Retinal pigment epithelial cell (primary cell): ENCODE results near the gene ZNF283.
"Not testable (repeated sequence)": the region's sequence is repeated elsewhere in the genome, so short reads cannot be mapped to it uniquely, and the experiment has no call there.

Source experiments
- DNase-seq: peaks from one replicate; pipeline ENCODE4 v3.0.0-alpha.2; 2010; ENCODE audit warnings: low read depth
- H3K4me3 ChIP-seq: 2 replicates; pipeline ENCODE4 v1.5.1; 2011; ENCODE audit warnings: mild to moderate bottlenecking, low read length, control low read depth, moderate library complexity
- TF ChIP-seq, protein P1 (sequence below): conservative IDR thresholded peaks from 2 replicates; pipeline ENCODE4 v1.5.1; 2011; ENCODE audit warnings: low read depth, low read length, control low read depth, inconsistent platforms

ZNF283 gene

DNA sequence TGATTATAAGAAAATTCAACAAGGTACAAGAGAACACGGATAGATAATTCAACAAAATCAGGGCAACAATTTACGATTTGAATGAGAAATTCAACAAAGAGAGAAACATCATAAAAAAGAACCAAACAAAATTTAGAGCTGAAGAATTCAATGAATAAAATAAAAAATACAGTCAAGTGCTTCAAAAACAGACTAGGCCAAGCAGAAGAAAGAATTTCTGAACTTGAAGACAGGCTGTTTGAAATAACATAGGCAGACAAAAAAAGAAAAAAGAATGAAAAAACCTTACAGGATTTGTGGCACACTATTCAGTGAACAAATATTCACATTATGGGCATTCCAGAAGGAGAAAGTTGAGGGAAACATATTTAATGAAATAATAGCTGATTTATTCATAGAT lies 31.1 kb downstream of the ZNF283 start:
- DNase-seq: no peak
- TF ChIP-seq, protein P1, sequence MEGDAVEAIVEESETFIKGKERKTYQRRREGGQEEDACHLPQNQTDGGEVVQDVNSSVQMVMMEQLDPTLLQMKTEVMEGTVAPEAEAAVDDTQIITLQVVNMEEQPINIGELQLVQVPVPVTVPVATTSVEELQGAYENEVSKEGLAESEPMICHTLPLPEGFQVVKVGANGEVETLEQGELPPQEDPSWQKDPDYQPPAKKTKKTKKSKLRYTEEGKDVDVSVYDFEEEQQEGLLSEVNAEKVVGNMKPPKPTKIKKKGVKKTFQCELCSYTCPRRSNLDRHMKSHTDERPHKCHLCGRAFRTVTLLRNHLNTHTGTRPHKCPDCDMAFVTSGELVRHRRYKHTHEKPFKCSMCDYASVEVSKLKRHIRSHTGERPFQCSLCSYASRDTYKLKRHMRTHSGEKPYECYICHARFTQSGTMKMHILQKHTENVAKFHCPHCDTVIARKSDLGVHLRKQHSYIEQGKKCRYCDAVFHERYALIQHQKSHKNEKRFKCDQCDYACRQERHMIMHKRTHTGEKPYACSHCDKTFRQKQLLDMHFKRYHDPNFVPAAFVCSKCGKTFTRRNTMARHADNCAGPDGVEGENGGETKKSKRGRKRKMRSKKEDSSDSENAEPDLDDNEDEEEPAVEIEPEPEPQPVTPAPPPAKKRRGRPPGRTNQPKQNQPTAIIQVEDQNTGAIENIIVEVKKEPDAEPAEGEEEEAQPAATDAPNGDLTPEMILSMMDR: no peak
- no peak overlapping the region for H3K4me3 ChIP-seq

DNA sequence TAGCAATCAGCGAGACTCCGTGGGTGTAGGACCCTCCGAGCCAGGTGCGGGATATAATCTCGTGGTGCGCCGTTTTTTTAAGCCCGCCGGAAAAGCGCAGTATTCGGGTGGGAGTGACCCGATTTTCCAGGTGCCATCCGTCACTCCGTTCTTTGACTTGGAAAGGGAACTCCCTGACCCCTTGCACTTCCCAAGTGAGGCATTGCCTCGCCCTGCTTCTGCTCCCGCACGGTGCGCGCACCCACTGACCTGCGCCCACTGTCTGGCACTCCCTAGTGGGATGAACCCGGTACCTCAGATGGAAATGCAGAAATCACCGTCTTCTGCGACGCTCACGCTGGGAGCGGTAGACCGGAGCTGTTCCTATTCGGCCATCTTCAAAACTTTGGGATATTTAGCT lies 39.8 kb downstream of the ZNF283 start:
- not testable (repeated sequence) for DNase-seq, H3K4me3 ChIP-seq

DNA sequence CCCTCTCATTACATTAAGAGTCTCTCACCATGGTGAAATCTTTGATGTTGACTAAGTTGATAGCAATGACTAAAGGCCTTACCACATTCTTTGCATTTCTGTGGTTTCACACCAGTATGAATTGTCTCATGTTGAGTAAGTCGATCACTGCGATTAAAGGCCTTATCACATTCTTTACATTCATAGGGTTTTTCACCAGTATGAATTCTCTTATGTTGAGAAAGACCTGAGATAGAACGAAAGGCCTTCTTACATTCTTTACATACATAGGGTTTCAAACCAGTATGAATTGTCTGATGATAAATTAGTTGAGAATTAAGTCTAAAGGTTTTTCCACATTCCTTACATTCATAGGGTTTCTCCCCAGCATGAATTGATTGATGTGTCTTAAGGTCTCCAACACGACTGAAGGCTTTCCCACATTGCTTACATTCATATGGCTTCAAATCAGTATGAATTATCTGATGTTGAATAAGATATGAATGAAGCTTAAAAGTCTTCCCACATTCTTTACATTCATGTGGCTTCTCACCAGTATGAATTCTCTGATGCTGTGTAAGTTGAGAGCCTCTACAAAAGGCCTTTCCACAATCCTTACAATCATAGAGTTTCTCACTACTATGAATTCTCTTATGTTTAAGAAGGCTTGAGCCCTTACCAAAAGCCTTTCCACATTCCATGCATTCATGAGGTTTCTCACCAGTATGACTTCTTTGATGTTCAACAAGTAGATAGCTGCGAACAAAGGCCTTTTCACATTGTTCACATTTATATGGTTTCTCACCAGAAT lies 45.6 kb downstream of the ZNF283 start:
- DNase-seq: no peak
- TF ChIP-seq, protein P1: no peak
- H3K4me3 ChIP-seq: no peak overlapping the region

DNA sequence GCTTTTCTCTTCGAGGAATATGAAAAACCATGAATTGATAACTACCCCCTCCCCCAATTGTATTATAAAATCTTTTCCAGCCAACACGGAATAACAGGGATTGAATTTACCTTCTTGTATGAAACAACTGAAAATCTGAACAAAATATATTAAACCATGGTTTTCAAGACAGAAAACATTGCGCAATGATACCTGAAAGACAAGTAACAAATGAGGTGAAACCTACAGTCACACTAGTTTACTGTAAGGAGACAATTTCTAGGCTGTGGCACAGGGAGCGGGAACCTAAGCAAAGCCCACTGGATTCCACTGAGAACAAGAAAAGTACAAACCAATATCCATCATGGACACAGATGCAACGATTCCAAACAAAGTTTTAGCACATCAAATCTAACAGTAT lies 53.4 kb downstream of the ZNF283 start:
- no peak for DNase-seq
- TF ChIP-seq, protein P1: no peak
- H3K4me3 ChIP-seq: no peak overlapping the region

DNA sequence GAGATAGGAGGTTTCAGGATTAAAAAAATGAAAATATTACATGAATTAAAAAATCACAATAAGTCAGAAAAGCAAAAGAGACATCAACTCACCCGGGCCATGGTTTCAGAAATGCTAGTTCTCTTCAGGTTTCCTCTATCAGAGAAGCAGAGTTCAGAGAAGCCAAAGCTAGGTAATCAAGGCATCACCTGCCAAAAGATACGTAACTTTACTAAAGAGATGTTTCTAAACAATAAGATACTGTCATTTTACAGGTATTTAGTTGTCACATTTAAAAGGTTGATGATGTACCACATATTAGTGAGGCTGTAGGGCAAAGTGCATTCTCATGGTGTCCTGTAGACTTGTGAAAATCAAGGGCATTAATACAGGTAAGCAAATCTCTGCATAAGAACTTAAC lies 56.7 kb downstream of the ZNF283 start, which contains the start of gene ZNF404:
TSS of gene ZNF404 (minus strand) at position 101 of the 400 bp plus-strand sequence.
- TF ChIP-seq, protein P1: no peak
- DNase-seq: no peak
- no peak within 1 kb of the TSS for H3K4me3 ChIP-seq

DNA sequence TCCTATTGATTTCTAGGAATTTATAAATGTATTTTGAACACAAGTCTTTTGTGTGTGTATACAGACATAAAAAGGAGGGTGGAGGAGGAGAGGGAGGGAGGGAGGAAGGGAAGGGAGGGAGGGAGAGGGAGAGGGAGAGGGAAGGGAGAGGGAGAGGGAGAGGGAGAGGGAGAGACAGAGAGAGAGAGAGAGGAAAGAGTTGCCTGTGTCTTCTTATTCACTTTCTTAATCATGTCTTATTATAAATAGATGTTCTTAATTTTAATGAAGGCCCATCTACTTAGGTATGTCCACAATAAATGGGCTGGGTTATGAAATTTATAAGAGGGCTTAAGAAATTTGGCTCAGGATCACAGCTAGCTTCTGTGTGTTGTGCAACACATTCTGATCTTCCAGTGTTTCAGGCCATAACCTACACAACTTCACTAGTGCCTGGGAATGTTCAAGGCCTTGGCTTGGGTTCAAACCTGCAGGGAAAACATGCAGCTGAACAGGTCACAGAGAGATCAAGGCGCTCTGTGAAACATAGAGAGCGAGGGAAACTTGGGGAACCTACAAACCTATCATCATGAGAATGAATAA lies 68.7 kb downstream of the ZNF283 start:
- H3K4me3 ChIP-seq: no peak overlapping the region
- TF ChIP-seq, protein P1: no peak
- no peak for DNase-seq
